NCI-H82 (cell line): ENCODE results near the gene TIMM8B.
"Not testable (repeated sequence)": the region's sequence is repeated elsewhere in the genome, so short reads cannot be mapped to it uniquely, and the experiment has no call there.

ENCODE experiments used
- DNase-seq: peaks from one replicate; lab custom pipeline; 2025; lab: John Stamatoyannopoulos, UW

The TIMM8B gene, protein sequence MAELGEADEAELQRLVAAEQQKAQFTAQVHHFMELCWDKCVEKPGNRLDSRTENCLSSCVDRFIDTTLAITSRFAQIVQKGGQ

DNA sequence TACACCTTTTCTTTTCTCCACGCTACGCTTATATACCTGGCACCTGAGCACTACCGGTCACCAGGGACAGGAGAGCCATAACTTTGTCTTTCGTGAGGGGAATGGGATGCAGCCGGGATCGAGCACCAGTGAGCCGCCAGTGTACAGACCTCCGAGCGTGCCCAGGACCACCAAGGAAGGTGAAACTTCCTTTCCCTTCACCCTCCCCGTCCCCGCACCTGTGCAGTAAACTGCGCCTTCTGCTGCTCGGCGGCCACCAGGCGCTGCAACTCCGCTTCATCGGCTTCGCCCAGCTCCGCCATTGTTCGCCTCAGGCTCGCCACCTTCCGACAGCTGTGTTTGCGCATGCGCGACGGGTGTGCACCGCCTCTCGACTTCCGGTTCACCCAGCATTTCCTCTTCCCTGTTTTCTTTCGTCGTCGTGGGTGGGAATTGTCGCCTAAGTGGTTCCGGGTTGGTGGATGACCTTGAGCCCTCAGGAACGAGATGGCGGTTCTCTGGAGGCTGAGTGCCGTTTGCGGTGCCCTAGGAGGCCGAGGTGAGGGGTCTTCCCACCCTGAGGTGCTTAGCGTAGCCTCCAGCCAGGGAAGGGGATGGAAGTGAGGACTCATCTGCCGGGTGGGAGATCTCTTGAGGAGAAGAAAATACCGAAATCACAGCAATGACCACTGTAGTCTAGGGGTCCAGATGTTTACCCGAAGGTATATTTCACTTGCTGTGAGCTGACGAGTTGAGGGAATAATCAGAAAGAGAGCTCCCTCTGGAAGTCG is at the start of gene TIMM8B, which contains the start of gene SDHD:
Gene TIMM8B, minus strand, starts transcription at position 335 of the 770 bp plus-strand sequence. Its CDS starts 33 bp downstream, at position 302.
Gene SDHD, plus strand, starts transcription at position 452 of the 770 bp plus-strand sequence. Its CDS starts 35 bp downstream, at position 487.
- peak; percentile 97 for DNase-seq

DNA sequence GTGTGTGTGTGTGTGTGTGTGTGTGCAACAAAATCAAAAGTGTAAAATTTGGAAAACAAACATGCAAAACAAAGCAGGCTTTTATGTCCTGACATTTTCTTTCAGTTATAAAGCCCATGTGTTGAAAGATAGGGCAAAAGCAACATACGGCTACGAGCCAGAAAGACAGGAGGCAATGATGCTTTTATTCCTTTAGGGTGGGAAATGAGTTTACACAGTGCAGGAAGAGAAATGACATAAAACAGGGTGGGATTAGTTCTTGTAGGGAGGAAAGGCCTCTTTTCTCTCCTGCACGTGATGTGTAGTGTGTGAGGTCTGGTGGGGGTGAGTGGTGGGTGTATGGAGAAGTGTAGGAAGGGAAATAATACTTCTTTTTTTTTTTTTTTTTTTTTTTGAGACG is 47.9 kb upstream of the TIMM8B start:
- no peak for DNase-seq

DNA sequence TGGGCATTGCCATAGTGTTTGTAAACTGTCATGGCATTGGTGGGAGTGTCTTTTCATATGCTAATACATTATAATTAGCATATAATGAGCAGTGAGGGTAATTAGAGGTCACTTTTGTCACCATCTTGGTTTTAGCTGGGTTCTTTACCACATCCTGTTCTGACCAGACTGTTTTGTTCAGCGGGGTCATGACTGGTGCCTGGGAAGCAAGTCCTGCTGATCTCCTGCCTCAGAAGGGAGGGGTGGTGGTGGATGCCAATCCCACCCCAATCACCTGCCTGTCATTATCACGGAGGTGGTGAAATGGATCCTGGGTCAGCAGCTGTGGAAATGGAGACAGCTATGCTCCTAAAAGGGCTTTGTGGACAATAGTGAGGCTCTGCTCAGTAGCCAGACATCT is 46.2 kb upstream of the TIMM8B start:
- no peak for DNase-seq

- no peak for DNase-seq
Measured at GRCh38 chr11:112129656-112130055, 43.1 kb upstream of the TIMM8B start.

DNA sequence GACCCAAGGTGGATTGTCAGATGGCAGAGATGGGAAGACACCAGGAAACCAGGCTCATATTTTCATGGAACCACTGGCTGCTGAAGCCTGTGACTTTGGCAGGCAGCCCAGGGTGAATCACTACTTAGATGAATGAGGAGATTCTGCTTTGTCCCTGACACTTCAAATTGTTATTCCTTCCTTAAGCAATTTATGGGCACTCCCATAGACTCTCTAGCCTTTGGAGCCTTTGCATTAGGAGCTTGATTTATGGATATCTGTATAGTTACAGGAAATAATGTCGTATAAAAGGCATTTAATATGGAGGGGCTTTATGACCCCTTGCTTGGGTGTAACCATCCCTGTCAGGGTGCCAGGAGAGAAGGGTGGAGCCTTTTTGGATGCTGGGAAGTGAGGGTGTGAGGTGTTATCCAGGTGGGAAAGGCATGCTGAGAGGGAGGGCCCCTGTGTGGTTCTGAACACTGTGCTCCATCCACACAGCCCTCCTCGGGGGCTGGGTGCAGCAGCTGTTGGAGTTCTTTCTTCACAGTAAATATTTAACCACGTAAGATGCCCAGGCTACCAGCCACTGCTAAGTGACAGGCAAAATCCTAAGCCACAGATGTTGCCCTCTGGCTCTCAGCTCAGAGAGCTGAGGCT is 42.0 kb upstream of the TIMM8B start:
- DNase-seq, result no peak

GRCh38 chr11:112127056-112127455 is 40.5 kb upstream of the TIMM8B start:
- DNase-seq, result no peak

DNA sequence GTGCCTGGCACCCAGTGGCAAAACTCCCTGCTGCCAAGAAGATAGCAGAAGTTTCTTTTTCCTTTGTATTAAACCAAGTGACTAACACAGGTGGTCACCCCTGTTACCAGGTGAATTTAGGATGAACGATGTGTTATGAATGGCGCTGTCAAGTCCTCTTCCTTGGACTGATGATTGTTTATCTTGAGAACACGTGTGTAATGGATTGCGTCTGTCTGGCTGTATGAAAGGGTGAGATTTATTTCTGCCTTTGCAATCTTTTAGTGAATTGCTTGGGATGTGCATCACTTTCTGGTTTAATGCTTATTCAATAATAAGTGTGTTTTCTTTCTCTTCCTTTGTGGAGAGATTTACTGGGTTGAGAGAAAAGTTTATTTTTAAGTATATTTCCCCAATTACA is 36.6 kb upstream of the TIMM8B start:
- no peak for DNase-seq

DNA sequence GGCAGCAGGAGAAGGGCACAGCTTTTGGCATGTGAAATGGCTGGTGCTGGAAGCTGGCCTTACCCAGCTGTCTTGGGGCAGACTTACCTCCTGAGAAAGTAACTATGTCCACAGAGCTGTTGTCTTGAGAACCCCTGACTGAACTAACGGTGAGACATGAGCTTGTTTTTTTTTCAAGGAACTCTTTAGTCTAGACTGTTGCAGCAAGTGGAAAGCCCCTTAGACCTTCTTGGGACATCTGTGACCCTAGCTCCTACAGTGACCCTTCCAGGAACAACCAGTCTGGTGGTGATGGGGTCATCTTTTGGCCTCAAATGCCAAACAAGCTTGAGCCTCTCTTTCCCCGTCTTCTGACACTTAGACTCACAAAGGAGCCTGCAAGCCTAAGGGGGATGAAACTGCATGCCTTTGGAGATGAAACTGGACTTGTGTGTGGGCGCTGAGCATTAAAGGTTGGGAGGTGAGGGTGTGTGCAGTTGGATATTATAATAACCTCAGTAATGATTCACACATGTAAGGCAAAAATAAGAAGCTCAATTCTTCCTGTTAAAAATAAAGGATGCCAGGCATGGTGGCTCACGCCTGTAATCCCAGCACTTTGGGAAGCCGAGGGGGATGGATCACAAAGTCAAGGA is 35.5 kb upstream of the TIMM8B start:
- no peak for DNase-seq

- DNase-seq, result peak; percentile 37
Measured at GRCh38 chr11:112118176-112118575, 31.6 kb upstream of the TIMM8B start.

GRCh38 chr11:112115386-112115785 is 28.8 kb upstream of the TIMM8B start:
- no peak for DNase-seq

DNA sequence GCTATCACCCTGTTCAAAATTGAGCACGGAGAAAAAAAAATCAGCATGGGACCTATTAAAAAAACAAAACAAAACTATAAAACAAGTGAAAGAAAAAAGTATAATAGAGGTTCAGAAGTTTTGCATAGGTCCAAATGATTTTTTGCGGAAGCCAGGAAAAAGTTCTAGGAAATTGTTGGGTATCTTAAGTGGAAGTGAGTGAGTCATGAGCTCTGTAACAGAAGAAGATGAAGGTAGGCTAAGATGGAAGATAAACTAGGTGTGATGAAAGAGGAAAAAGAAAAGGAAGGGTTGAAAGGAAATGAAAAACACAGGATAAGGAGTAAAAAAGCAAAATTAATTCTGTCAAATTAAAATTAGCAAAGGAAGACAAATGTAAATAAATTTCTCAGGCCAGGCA is 27.9 kb upstream of the TIMM8B start:
- DNase-seq, result no peak

DNA sequence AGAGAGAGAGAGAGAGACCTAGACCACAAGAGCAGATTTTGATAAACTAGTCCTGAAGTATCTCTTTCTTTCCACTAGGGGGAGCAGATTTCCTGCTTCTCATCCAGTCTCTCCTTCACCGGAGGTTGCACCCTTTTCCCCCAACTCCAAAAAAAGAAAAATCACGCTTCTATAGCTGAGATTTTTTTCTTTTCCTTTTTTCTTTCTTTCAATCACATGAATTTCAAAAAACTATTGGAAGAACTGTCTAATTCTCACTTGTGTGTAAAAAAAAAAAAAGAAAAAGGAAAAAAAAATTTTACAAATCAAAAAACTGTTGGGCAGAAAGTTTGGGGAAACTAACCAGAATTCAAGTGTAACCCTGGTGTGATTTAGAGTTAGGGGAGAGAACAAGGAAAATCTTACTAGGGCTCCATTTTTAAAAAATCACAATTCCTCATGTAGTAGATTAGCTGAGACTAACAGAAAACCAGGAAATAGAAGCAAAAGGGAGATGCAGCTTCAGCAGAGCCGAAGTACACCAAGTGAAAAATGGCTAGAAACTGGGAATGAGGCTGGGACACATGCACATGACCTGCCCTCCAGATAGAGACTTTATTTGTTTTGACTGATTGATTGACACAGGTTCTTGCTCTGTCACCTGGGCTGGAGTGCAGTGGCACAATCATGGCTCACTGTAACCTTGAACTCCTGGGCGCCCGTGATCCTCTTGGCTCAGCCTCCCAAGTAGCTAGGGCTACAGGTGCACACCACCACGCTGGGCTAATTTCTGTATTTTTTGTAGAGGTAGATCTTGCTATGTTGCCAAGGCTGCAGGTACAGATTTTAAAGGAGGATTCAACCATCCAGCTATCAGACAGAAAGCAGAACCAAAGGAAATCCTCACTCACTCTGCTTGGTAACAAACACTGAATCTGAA is 27.2 kb upstream of the TIMM8B start:
- DNase-seq, result peak; percentile 61

- no peak for DNase-seq
Measured at GRCh38 chr11:112106070-112106469, 19.5 kb upstream of the TIMM8B start.

DNA sequence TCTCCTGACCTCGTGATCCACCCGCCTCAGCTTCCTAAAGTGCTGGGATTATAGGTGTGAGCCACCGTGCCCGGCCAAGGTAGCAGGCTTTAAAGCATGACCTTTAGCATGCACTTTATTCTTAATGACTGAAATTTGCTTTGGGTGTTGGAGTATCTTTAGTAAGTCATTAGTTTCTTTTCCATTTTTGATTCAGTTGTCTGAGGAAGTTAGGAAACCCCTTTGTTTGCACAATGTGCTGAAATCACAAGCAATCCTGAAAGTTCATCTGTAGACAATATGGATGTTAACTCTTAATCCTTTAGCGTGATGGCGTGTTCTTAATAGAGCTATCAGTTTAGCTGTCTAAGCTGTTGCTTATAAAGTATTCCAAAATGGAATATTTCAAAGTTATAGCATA is 16.9 kb upstream of the TIMM8B start:
- DNase-seq, result no peak

GRCh38 chr11:112100462-112100861 is 13.9 kb upstream of the TIMM8B start:
- no peak for DNase-seq

GRCh38 chr11:112097734-112098528 is 11.4 kb upstream of the TIMM8B start:
- no peak for DNase-seq

GRCh38 chr11:112096194-112096593 is 9.6 kb upstream of the TIMM8B start:
- no peak for DNase-seq

DNA sequence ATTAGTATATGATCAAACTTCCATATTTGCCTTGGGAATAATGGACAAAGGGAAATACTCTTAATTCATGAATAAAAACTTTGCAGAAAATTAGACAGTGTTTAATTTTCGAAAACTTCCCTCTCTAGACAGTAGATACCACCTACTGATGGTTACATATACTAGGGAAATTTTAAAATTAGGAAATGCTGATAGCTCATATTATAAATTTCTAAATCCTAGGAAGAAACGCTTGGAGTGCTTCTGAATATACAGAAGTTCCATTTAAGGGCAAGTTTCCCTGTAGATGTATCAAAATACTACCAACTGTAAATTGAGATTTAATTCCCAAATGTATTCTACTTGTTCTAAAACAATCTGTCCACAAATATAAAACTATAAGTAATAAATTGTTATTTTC is 8.7 kb upstream of the TIMM8B start:
- DNase-seq, result not testable (repeated sequence)

- no peak for DNase-seq
Measured at GRCh38 chr11:112087212-112087611, 656 bp upstream of the TIMM8B start.

DNA sequence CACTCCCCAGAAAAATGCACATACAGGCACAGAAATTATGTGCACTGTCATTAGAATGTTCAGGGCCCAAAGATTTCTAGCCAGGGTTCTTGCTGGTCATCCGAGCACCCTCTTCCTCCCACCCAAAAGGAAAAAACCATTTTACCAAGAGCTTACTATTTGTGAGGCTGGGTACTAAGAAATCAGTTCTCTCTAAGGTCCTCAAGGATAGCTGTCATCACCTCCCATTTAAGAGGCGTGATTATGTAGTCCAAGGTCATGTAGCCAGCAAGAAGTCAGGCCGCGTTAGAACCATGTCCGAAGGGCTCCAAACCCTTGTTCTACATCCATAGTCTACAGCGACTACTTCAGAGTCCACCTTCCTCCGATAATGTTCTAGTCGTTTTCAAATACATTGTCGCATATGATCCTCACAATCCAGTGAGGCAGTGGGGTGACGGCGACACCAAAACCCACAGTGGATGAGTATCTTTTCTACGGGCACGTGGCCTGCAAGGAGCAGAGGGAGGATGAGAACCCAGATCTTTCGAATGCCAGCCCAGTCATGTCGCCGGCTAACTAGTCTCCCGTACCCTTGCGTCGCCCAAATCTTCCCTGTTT is 634 bp downstream of the TIMM8B start:
- DNase-seq, result peak; percentile 24
